HG03469 (cell line): ENCODE data around the gene SPRED3.

Experiments used
- ATAC-seq: cut with Tn5 transposase; IDR thresholded peaks from one replicate; pipeline ENCODE4 v1.9.1; 2021; ENCODE audit warnings: mild to moderate bottlenecking, moderate library complexity, moderate number of reproducible peaks; ENCODE audit not compliant: unreplicated experiment

The SPRED3 gene

DNA sequence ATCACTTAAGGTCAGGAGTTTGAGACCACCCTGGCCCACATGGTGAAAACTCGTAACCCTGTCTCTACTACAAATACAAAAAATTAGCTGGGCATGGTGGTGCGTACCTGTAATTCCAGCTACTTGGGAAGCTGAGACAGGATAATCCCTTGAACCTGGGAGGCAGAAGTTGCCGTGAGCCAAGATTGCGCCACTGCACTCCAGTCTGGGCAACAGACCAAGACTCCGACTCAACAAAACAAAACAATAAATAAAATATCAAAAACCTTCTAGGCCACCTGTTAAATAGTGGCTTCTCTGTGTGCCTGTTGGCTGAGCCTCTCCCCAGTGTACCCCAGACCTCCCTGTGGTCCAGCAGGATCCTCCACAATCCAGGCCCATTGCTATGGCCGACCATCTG, 17.4 kb upstream of the SPRED3 start:
- ATAC-seq: no peak

DNA sequence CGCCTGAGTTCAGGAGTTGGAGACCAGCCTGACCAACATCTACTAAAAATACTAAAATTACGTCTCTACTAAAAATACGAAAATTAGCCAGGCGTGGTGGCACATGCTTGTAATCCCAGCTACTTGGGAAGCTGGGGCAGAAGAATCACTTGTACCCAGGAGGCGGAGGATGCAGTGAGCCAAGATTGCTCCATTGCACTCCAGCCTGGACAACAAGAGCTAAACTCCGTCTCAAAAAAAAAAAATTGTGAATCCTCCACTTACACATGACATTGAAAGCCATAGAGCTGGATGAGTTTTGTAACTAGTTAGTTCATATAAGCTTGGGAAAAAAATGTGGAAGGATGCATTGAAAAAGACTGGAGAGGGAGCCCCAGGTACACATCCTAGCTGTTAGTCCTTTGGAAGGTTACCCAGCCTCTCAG, 14.6 kb upstream of the SPRED3 start:
- ATAC-seq: no peak

DNA sequence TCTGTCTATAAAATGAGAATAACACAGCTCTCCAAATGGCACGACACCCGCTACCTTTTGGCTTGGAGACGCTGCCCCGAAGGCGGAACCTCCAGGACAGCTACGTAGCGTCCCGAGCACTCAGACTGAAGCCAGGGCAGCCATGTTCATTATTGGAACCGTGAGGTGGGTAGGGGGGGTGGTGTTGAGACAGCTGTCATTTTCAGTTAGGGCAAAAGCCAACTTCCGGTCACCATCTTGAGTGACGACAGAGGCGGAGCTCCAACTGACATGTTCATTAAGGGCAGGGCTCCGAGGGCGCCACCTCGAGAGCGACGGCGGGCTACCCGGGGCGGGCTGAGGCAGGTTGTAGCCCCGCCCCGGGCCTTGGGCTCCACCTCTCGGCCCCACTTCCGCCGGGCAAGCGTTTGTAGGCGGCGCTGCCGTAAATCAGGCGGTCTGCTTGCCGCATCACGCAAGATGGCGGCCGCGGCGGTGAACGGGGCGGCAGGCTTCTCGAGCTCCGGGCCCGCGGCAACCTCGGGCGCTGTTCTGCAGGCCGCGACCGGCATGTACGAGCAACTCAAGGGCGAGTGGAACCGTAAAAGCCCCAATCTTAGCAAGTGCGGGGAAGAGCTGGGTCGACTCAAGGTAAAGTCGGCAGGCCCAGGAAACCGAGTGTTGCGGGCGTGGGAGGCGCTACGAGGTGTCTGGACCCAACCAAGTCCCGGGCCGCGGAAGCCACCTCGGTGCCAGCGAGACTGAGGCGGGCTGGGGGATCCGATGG, 14.0 kb upstream of the SPRED3 start, which contains the start of gene PSMD8:
PSMD8 (plus strand) TSS at position 240 of the 766 bp plus-strand sequence; CDS start at position 271, 31 bp downstream.
- ATAC-seq: peak; percentile 85

DNA sequence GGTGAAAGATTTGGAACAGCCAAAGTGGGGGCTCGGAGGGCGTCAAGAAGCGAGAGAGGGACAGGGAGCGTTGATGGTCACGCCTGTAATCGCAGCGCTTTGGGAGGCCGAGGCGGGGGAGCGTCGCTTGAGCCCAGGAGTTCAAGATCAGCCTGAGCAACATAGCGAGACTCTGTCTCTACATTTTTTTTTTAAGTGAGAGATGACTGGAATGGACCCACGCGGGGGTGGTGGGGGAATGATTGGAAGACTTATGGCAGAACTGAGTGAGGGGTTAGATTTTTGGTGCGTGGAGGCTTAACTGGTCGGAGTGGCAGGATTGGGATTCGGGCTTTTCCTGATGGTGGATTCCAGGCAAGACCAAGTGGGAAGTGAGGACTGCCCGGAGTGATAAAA, 13.4 kb upstream of the SPRED3 start:
- no peak for ATAC-seq

DNA sequence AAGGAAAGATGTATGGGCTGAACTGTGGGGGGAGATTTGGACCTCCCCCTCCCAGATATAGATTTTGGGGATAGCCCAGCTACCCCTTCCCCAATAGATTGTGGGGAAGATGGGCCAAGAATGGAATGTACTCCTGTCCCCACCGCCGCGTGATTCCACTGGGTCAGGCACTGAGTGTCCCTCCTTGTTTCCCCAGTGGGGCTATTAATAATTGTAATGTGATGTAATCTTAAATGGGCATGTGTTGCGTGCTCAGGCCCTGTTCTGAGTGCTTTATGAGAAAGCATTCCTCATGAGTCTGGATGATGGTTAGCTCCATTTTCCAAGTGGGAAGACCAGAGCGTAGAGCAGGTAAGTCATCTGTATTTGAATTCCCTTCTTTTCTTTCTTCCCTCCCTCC, 12.7 kb upstream of the SPRED3 start:
- no peak for ATAC-seq

DNA sequence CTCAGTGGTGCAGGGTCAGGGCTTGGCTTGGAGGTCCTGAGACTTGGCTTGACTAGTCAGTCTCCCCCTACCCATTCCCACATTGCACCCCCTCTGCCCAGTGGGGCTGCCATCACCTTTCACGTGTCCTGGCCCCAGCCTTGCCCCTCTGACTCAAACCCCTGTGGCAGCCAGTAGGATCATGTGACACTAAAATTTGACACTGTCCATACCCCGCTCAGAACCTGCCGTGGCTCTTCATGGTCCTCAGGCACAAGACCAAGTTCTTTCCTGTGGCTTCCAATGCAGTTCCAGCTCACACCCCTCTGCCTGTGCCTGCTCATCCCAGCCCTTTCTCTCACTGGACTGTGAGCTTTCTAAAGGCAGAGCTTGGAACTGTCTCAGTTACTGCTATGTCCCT, 11.9 kb upstream of the SPRED3 start:
- ATAC-seq: no peak

DNA sequence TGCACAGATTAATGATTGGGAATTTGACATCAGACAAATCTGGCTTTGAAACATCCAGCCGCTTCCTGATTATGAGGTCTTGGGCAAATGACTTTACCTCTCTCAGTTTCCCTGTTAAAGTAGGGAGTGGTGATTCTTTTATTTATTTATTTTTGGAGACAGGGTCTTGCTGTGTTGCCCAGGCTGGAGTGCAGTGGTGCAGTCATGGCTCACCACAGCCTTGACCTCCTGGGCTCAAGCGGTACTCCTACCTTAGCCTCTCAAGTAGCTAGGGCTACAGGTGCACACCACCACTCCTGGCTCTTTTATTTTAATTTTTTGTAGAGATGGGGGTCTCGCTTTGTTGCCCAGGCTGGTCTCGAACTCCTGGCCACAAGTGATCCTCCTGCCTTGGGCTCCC, 11.4 kb upstream of the SPRED3 start:
- no peak for ATAC-seq

DNA sequence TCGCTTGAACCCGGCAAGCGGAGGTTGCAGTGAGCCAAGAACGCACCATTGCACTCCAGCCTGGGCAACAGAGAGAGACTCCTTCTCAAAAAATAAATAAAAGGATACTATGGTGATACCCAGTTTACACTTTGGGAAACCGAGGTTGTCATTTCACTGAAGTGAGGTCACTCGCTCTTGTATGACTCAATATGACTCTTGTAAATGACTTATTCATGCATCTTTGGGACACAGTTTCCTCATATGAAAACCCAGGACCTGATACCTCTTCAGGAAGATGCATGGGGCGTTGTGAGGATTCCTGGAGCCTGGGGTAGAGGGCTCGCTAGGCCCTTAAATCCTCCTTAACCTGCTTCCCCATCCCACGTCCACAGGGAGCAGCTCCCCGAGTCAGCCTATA, 9.6 kb upstream of the SPRED3 start:
- no peak for ATAC-seq

DNA sequence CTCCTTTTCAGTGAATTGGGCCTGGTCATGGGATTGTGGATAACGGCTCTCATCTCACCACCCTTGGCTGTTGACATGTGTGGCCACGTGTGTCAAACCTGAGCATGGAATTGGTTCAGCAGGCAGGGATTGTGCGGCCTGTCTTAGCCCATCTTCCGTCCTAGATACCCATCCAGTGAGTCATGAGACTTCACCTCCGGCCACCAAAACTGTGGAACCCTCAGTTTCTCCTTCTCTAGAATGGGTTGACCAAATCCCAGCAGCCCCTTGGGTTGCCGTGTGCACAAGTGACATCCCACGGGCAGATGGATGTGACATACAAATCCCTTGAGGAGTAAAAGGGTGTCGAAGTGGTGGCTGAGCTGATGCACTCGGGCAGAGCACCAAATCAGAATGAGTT, 7.4 kb upstream of the SPRED3 start:
- no peak for ATAC-seq

DNA sequence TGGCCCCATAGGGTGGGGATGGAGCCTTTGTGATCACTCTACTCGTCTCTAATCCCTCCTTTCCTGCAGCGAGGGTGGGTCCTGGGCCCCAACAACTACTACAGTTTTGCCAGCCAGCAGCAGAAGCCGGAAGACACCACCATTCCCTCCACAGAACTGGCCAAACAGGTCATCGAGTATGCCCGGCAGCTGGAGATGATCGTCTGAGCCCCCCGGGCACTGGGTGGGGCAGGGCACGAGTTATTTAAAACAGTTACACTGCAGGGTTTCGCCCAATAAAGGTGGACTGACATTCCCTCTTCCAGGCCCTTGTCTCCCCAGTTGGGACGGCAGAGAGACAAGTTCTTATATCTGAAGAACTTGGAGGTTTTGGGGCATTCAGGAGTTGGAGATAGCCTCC, 5.3 kb upstream of the SPRED3 start:
- no peak for ATAC-seq

DNA sequence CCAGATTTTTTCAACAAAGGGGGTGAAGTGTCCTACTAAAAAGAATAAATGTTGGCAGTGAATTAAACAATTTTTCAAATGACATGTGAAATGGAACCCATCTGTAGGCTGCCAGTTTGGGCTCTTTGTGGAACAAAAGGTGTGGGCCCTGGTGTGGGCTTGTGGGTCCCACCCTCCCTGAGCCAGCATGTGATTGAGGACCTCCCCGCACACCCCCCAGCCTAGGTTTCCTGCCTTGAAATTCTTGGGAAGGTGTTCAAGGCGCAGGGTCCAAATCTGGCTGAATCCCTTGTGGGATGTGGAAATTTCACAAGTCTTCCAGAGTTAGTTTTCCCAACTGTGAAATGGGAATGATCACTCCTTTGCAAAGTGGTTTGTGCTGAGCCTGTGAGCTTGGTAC, 4.8 kb upstream of the SPRED3 start:
- ATAC-seq: no peak

DNA sequence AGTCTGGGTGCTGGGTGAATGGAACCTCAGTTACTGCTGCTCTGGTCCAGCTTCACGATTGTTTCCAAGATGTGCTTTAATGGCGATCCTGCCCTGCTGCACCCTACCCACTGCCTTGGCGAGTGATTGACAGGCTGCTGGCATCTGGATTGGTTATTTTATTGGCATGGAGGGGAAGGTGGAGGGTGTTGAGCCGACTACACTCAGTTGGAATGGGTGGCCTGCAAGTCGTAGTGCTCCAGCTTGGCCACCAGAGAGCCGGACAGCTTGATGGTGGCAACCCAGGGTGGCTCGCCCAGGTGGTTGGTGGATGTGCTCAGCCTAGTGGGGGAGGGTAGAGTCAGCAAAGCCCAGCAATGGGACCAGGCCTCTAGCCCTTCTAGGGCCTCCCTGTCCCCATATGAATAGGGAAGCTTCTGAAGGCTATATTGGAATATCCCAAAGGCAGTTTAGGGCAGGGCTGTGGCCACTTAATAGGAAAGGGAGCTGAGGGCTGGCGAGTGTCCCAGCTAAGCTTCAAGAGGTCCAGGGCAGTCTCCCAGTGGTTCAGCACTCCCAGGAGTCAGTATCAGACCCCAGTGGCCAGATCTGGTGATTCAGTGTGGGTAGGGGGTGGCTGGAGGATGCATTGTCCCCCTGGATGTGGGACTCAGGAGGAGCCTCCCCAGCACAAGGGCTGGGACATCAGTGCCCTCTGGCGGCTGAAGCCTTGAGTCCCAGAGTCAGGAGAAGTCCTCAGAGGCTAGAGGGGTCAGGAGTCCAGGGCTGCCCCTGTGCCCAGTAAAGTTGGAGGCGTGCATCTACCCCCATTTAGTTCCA, 4.1 kb upstream of the SPRED3 start:
- ATAC-seq: no peak

DNA sequence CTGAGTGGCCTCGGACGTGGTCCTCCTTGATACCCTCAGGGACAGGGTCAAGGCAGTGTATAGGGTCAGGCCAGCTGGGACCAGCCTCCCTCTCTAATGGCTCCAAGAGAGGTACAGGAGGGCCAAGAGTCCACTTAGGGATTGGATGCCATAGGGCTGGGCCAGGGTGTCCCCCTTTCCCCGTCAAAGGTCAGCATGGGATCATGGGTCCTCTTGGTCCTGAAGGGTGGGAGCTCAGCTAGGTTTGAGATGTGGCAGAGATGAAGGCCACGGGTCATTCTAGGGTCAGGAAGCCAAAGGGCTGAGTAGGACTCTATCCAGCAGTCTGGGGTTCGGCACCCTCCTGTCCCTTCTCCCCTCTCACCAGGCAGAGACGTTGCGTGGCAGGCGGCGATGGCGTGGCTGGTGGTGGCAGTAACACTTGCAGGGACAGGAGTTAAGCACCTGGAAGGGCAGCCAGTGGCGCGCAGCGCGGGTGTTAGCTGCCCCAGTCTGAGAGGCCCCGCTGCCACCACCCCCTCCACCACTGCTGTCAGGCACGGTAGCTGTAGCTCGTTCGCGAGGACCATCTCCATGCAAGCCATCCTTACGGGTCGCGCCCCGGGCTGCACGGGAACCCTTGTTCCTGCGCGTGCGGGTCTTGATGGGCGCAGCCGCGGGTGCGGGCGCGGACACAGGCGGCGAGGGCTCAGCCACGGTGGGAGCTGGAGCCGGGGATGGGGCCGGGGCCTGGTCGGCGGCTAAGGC, 3.3 kb upstream of the SPRED3 start:
- no peak for ATAC-seq

DNA sequence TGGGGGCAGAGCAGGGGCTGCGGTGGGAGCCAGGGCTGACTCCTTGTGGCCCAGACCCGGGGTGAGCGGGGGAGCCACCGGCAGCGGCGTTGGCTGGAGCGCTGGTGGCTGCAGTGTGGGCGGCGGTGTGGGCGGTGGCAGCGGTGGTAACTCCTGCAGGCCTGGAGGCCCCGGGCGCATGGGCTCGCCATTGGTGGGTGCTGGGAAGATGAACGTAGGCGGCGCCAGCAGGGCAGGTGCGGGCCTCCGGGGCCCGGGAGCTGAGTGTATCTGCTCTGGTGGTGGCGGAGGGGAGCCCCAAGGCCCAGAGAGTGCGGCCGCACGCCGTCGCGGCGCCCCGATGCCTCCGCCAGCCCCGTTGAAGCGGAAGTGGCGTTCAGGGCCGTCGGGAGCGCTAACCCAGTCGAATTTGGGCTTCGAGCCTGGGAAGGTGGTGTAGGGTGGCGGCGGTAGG, 2.7 kb upstream of the SPRED3 start:
- ATAC-seq: no peak

DNA sequence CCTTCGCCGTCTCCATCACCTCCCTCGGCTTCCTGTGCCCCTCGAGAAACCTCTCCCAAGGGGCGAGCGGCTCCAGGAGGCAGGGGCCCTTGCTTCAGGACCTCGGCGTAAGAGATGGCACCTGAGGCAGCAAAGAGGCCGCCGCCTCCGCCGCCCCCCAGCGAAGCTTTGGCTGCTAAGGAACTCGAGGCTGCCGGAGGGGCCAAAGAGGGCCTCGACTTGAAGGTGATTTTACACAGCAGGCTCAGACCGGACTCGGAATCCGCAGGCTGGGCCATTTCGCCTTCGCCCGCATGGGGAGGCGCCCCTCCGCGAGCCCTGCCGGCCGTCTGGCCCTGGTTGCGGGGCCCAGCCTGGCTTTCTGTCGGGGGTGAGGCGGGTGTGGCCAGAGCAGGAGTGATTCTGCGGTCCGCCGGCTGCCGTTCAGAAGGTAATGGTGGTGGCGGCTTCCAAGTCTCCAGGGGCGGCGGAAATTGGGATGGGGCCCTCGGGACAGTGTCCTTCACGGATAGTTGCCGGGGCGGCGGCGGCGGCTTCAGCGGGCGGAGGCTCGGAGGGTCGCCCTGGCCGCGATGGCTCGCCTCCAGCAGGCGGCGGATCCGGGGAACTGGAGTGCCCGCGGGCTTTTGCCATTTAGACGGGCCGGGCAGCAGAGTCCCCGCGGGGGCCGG, 2.1 kb upstream of the SPRED3 start:
- ATAC-seq: no peak

DNA sequence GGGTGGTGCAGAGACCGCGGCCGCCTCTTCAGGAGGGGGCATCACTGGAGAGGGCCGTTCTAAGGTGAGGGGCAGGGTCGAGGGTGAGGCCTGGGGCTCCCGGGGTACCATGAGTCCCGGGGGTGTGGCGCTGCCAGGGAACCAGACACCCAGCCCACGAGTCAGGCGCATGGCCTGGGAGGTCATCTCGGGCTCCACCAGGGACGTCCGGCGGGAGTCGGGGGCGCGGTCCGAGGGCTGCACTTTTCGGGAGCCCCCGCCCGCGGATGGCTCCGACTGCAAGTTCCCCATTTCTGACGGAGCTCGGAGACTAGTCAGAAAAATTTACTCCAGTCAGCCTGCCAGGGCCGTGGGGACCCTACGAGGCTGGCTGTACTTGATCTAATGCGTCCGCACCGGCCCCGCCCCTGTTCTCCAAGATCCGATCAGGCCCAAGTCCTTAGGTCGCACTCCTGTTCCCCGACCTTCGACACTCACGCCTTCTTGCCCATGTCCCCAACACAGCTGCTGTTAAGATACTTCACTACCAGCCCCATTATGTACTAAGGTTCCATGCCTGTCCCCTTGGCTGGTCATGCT, 1.4 kb upstream of the SPRED3 start:
- no peak for ATAC-seq

DNA sequence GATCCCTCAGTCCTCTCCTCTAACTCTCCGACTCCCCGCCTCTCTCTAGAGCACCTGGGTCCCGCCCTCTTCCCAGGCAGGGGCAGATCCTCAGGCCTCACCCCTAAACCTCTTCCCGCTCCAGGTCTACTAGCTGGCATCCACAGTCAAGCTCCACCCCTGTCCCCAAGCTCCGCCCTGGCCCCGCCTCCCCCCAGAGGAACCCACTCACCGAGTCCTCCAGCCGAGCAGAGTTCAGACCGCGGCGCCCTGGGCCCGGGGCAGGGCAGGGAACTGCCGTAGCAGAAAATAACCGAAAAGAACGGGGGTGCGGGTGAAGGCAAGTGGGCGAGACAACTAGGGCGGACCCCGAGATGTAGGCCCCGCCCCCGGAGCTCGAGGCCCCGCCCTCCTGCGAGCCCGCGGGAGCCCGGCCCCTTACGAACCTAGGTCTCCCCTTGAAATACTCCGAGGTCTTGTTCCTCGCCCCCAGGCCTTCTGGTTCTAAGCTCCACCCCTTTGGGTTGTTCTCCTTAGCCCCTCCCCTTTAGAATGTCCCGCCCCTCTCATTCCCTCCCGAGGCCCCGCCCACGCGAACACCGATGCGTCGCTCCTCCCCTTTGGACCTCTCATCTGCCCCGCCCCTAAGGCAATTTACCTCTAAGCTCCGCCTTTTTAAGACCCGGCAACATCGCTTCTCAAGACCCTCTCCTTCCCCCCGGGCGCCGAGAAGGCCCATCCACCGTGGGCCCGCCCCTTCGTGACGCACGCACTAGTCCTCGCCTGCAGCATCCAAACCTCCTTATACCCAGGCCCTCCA, 748 bp upstream of the SPRED3 start, which contains the start of gene GGN:
GGN (minus strand) TSS at position 485 of the 799 bp plus-strand sequence. CDS start 773 bp downstream, outside the sequence.
- ATAC-seq: no peak

DNA sequence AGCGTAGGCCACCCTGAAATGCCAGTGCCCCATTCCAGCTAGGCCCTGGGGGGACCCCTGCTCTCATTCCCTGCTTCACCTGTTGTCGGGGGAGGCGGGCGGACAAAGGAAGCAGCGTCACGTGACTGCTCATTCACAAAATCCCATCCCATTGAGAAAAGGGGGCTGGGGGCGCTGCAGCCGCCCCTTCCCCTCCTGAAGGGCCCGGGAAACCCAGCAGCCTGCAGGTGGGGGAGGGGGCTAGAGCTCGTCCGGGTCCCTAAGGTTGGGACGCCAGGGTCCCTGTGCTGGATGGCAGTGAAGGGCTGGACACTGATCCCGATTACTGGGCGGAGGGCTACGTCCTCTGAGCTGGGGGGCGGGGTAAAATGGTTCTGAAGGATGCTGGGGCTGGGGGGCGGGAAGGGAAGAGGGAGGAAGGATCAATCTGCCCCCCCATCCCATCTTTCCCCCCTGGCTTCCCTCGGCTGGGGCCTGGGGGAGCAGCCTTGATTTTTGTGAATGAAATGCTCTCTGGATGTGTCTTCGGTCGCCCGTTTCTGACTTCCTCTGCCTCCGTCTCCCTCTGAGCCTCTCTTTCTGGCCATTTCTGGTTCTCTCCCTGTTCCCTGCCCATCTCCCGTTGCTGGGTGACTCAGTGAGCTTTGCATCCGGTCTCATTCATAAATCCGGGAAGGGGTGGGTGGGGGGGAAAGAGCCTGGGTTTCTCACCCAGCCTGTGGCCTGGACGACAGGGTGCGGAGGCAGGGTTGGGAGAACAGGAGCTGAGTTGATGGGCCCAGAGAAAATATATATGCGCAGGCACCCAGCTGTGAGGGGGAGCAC, 816 bp downstream of the SPRED3 start:
- no peak for ATAC-seq
